ENCODE results near the gene SEH1L.
"Not testable (repeated sequence)": the region's sequence is repeated elsewhere in the genome, so short reads cannot be mapped to it uniquely, and the experiment has no call there.

The SEH1L gene, protein sequence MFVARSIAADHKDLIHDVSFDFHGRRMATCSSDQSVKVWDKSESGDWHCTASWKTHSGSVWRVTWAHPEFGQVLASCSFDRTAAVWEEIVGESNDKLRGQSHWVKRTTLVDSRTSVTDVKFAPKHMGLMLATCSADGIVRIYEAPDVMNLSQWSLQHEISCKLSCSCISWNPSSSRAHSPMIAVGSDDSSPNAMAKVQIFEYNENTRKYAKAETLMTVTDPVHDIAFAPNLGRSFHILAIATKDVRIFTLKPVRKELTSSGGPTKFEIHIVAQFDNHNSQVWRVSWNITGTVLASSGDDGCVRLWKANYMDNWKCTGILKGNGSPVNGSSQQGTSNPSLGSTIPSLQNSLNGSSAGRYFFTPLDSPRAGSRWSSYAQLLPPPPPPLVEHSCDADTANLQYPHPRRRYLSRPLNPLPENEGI

DNA sequence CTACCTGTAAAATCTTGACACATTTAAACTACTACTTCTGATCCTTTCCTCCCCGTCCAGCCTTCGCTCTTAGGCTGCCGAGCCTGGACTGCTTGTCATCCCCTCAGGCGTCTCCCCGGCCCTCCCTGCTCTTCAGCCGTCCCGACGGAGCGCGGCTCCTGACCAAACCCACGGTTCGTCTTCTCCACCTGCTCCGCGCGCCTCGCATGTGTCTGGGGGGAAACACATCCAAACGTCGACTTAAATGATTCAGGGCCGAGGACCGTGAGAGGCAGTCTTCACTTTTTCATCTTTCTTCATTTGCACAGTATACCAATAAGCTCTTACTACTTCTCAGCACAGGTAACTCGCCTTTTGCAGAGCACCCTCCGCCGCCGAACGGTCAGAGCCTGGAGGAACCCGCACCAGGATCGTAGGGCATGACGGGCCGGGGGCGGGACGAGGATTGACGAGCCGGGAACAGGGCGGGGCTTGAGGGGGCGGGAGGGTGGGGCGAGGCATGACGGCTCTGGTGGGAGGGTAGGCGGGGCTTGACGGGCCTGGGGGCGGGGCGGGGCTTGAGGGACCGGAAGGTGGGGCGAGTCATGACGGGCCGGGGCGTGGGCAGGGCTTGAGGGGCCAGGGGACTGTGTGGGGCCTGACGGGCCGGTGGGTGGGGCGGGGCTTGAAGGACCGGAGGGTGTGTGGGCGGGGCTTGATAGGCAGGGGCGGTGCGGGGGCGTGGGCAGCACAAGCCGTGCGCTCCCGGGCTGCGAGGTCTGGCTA, at the start of gene SEH1L:
Gene SEH1L, plus strand, starts transcription at position 727 of the 765 bp plus-strand sequence. CDS start 111 bp downstream, outside the sequence.
- DNase-seq (ENCODE audit: low read depth): peak; percentile 95

DNA sequence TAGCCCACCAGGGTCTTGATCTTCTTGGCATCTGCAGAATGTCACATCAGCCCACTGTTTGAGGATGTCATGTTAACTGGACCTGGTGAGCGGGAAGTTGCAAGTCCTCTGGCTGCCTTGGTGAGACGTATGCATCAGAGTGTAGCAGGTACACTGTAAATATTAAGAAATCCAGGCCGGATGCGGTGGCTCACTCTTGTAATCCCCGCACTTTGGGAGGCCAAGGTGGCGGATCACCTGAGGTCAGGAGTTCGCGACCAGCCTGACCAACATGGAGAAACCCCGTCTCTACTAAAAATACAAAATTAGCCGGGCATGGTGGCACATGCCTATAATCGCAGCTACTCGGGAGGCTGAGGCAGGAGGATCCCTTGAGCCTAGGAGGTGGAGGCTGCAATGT, 46.6 kb upstream of the SEH1L start:
- H3K4me3 ChIP-seq (ENCODE audit: low read depth, low read length); DNase-seq (ENCODE audit: low read depth): not testable (repeated sequence)

More for the DNA sequence above, at the start of gene SEH1L:
- peak within 1 kb of the TSS; percentile 66 for H3K4me3 ChIP-seq (ENCODE audit: low read depth, low read length)

DNA sequence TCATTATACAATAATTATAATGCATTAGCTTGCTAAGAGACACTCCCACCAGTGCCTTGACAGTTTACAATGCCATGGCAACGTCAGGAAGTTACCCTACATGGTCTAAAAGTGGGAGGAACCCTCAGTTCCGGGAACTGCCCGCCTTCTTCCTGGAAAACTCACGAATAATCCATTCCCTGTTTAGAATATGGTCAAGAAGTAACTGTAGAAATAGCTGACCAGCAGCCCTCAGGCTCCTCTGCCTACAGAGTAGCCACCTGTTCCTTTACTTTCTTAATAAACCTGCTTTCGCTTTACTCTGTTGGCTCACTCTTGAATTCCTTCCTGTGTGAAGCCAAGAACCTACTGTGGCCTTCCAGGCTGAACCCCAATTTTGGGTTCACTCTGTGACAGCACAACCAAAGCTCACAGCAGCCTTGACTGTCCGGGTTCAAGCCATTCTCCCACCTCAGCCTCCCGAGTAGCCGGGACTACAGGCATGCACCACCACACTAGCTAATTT, 43.7 kb upstream of the SEH1L start:
- H3K4me3 ChIP-seq (ENCODE audit: low read depth, low read length): no peak overlapping the region
- no peak for DNase-seq (ENCODE audit: low read depth)

DNA sequence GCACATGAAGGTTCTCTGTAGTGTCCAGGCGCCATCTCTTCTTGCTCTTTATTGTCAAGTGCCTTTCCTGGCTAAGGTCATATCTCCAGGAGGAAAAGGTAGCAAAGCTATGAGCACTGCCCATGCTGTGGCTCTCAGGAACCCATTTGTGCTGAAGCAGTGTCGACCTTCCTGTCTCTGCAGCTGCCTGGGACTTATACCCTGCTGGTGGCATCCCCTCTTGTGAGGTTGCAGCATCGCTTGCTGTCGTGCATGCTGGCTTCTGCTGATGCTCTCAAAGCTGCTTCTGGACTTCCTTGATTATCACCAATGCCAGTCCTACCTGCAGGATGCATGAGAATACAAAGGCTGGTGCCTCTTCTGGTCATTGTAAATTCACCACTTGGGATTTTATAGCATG, 41.7 kb upstream of the SEH1L start:
- no peak overlapping the region for H3K4me3 ChIP-seq (ENCODE audit: low read depth, low read length)
- no peak for DNase-seq (ENCODE audit: low read depth)

DNA sequence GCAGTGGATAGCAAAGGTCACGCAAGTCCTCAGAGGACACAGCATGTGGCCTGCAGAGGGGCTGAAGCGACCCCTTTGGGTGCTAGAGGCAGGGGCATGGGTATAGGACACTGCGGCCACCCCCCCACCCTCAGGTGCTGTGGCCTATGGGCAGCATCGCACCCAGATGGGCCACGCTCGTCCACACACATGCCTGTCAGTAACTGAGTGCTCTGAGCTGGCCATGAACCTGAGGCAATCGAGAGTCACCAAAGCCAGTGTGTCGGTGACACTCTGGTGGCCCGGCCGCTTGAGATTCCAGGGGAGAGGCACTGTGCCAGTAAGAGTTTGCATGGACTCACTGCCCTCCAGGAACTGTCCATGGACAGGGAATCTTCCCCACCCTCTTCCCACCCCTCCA, 41.0 kb upstream of the SEH1L start:
- no peak overlapping the region for H3K4me3 ChIP-seq (ENCODE audit: low read depth, low read length)
- DNase-seq (ENCODE audit: low read depth): no peak

DNA sequence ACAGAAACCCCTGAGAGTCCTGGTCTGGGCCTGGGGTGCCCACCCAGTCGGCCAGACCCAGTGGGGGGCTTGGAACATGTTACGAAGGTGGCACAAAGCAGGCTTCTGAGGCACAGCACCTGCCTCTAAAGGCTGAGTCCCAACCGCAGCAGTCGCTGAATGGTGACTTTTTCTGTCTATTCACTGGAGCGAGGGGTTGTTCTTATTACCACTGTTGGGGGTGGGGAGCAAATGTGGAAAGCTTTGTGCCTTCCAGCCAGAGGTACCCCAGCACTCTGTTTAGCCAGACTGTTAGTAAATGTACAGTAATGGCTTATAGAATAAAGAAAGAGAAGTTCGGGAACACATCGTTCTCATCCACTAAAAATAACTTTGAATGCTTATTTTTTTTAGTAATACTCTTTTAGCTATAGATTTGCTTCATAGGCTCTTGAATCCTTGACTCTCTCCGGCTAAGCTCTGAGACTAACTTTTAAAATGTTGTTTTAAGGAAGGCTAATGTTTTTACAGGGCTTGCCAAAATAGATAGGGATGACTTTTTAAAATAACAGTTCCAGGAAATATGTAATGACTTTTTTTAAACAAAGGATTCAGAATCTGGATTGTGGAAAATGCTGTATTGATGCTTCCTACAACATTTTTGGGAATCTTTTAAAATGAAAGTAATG, 40.4 kb upstream of the SEH1L start:
- no peak for DNase-seq (ENCODE audit: low read depth)
- H3K4me3 ChIP-seq (ENCODE audit: low read depth, low read length): no peak overlapping the region

DNA sequence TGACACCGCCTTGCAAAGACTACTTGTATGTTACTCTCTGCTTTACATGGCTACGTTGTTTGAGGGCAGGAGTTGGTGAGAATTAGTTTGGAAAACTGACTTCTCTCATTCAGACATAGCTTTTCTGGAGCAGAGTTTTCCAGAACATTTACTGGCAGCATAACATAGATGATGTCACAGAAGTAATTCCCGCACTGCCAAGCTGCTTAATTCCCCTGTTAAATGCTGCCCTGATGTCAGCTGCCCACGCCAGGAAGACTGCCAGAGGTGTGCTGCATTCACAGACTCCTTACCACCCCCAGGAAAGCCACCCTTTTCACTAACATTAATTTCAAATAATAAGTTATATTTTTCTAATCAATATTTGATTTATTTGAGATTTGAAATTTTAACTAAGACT, 39.1 kb upstream of the SEH1L start:
- no peak for DNase-seq (ENCODE audit: low read depth)
- H3K4me3 ChIP-seq (ENCODE audit: low read depth, low read length): no peak overlapping the region

DNA sequence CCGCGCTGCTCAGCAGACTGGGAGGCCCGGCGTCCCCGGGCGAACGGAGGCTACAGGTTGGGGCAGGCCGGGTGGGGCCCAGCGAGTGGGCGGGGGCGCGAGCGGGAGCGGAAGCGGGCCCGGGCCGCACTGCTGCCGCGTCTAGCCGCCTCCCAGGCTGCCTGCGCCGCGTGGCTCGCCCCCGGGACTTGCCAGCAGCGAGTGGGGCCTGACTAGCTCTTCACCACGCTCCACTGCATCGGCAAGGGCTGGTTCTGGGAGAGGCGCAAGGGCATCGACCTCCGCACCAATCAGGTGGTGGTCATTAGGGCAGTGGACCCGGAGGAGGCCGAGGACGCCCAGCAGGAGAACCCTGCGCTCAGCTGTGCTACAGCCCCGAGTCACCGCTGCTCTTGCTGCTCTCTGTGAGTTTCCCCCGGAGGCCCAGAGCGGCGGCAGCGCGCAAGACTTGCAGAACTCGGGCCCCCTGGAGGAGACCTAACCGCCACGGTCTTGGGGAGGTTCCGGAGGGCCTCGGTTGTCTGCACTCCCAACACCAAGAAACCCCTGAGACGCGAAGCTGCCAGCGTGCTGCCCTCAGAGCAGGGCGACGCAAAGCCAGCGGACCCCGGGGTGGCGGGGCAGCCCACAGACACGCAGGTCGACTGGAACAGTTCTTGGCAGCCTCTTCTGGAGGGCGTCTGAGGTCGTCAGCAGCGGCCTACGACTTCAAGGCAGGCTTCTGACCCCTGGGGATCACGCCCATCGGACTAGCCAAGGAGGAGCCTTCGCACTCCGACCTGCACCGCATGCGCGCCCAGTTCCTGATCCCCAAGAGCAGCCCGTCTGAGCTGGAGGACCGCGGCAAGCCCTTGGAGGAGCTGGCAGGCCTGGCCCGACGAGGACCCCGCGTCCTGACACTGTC, 36.5 kb upstream of the SEH1L start:
- H3K4me3 ChIP-seq (ENCODE audit: low read depth, low read length): peak overlapping the region; percentile 9
- no peak for DNase-seq (ENCODE audit: low read depth)

DNA sequence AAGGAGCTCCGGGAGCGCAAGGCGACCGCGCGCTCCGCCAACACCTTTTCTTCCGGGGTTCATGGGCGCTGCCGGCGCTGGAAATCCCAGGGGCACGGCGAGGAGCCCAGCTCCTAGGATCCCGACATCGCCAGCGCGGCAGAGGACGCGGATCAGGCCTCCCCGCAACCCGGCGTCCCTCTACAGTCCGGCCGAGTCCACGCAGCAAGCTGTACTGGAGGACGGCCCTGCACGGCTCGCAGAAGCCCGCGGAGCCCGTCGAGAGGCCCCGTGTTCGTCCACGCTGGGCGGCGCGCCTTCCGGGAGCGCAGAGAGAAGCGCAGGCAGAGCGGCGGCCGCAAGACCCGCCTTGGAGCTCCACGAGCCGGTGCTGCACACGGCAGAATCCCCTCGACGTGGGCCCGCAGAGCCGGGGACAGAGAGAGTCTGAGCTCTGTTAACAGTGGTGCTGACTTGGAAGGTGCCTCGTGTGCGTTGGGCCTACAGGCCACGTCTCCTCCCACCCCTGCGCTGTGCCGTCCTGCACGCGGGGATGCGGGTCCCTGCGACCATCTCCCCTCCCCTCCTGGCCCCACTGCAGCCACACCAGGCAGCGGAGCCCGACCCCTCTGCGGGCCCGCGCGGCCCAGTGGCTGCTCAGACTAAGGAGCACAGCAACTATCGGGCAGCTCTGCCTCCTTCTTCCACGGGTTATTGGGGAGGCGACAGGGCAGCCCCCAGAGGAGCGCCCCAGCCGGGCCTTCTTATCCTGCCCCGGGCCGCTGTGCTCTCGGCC, 35.7 kb upstream of the SEH1L start:
- H3K4me3 ChIP-seq (ENCODE audit: low read depth, low read length): no peak overlapping the region

DNA sequence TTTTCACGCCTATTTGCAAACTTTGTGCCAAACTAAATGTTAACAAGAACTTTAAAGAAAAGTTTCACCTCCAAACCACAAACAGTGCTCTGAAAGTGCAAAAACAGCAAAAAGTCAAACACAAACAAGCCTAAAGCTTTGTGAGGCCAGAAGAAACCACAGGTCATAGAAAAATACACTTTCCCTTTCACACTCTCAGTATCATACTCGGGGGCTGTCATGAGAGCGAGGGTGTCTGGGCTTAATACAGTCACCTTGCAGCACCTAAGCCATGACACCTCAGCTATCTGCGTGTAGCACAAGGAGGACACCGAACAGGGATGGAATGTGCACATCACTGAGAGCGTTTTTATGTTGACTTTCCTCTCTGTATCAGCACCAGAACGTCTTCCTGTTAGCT, 26.6 kb upstream of the SEH1L start:
- no peak overlapping the region for H3K4me3 ChIP-seq (ENCODE audit: low read depth, low read length)
- no peak for DNase-seq (ENCODE audit: low read depth)

More for the DNA sequence above, 35.7 kb upstream of the SEH1L start:
- DNase-seq (ENCODE audit: low read depth): no peak

DNA sequence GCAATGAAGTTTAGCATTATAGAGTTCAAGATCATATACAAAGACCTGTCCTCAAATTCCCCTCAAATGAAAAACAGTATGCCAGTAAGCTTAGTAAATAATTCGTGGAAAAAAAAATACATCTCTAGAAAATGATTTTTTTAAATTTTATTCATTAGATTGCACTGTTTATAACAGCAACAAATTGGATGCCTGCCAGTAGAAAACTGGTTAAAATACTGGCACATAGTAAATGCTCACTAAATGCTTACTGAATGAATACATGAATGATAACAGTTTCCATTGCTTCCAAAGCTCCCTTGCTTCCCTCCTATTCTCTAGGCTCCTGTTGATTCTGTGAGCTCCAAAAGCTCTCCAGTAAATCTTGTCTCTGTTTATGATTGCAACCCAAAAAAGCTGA, 25.5 kb upstream of the SEH1L start:
- DNase-seq (ENCODE audit: low read depth): no peak
- H3K4me3 ChIP-seq (ENCODE audit: low read depth, low read length): no peak overlapping the region

DNA sequence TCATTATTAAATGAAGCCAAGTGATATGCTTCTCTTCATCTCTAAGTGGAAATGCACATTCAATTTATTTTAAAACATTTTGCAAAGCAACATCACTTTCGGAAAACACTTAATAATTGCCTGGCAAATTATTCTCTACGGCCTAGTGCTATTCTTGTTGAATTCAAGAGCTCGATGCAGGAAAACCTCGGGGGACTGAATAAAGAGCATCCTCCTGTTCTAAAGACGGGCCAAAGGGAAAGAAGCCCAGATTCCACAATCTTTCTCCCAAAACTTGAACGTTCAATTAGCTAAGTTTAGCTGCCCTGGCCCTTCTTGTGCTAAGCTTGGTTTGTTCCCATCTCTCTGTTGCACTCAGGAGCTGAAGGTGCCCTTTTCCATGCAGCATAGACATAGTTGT, 23.2 kb upstream of the SEH1L start:
- H3K4me3 ChIP-seq (ENCODE audit: low read depth, low read length): no peak overlapping the region
- DNase-seq (ENCODE audit: low read depth): no peak

DNA sequence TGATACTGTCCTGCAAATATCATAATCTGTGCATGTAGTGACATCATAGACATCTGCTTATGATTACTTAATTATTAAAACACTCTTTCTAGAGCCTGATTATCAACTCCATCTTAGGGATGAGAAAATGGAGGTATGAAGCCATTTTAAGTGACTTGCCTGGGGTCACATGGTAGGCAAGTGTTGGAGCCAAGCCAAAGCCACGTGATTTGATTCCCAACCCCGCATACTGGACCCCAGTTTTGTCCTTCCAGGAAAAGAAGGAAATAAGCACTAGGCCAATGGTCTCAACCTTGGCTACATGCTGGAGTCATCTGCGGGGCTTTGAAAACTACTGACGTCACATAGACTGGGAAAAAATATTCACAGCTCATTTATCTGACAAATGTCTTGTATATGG, 19.6 kb upstream of the SEH1L start:
- no peak for DNase-seq (ENCODE audit: low read depth)
- no peak overlapping the region for H3K4me3 ChIP-seq (ENCODE audit: low read depth, low read length)

DNA sequence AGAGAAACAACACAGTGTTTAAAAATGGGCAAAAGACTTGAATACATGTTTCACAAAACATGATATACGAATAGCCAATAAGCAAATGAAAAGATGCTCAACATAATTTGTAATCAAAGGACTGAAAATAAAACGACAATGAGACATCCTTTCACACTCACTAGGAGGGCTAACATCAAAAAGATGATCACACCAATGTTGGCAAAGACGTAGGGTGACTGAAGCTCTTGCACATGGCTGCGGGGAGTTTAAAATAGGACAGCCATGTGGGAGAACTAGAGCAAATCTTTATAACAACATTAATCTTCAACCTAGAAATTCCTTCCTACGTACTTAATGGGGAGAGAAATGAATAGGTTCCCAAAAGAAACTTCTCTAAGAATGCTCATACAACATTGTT, 19.2 kb upstream of the SEH1L start:
- no peak overlapping the region for H3K4me3 ChIP-seq (ENCODE audit: low read depth, low read length)
- DNase-seq (ENCODE audit: low read depth): no peak

DNA sequence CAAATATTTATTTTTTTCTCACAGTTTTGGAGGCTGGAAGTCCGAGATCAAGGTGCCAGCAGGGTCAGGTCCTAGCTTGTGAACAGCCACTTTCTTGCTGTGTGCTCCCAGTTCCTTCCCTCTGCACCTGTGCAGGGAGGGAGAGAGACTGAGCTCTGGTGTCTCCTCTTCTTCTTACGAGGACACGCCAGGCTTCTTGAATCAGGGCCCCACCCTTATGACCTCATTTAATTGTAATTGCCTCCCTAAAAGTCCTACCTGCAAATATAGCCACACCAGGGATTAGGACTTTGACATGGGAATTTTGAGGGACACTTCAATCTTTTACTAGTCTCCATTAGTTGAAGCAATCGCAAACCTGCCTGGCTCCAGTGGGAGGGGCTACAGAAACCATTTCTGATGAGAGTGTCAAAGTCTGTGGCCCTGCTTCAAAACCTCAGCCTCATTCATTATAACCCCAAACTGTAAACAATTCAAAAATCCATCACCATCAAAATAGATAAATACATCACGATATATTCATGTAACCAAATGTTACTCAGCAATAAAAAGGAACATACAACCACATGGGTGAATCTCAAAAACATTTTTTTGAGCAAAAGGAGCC, 18.2 kb upstream of the SEH1L start:
- no peak for DNase-seq (ENCODE audit: low read depth)
- H3K4me3 ChIP-seq (ENCODE audit: low read depth, low read length): no peak overlapping the region

DNA sequence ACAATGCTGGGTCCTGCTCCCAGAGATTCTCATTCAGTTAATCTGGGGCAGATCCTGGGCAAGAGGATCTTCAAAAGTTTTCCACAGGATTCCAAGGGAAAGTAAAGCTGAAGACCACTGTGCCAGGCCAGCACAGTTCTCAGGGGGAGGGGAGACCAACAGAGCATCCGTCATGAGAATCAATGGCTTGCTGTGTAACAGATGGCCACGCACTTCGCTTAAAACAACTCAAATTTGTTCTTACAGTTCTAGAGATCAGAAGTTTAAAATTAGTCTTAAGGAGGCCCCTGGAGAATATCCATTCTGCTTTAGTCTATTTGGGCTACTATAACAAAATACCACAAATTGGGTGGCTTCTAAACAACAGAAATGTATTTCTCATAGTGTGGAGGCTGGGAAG, 17.4 kb upstream of the SEH1L start:
- no peak overlapping the region for H3K4me3 ChIP-seq (ENCODE audit: low read depth, low read length)
- no peak for DNase-seq (ENCODE audit: low read depth)

DNA sequence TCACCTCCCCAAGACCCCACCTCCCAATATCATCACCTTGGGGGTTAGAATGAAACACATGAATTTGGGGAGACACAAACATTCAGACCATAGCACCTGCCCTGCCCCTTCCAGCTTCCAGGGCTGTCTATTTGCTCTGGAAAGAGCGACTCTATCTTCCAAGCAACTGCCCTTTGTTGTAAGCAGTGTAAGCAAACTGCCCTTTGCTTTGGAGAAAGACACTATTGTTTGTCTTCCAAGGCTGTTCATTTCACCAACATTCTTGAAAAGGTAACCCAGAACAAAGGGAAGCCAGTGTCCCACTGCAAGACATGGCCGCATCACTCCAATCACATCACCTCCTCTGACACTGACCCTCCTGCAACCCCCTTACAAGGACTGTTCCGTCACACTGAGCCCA, 16.9 kb upstream of the SEH1L start:
- no peak for DNase-seq (ENCODE audit: low read depth)
- no peak overlapping the region for H3K4me3 ChIP-seq (ENCODE audit: low read depth, low read length)

DNA sequence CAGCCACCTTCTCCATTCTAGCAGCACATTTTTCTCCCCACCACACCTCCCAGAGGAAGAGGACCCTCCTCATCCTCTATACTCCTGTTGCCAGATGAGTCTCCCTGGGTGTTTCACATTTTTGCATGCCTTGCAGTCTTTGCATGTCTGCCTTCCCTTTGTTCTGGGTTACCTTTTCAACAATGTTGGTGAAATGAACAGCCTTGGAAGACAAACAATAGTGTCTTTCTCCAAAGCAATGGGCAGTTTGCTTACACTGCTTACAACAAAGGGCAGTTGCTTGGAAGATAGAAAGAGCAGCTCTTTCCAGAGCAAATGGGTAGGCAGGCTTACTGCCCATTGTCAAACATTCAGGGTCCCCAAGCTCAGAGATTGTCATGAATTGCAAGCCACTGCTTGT, 14.5 kb upstream of the SEH1L start:
- no peak for DNase-seq (ENCODE audit: low read depth)
- H3K4me3 ChIP-seq (ENCODE audit: low read depth, low read length): no peak overlapping the region
